HS-27A (cell line): Measurements from ENCODE around the gene TIGD1.

ENCODE experiments used
- DNase-seq: peaks from one replicate; pipeline ENCODE4 v3.0.0-alpha.2; 2012; ENCODE audit warnings: low read depth, missing footprints

The TIGD1 gene

GRCh38 chr2:232550354-232551249 is at the start of gene TIGD1, which contains the start of gene EIF4E2:
TIGD1 (minus strand) TSS chr2:232550557; CDS start chr2:232549882, 675 bp downstream.
EIF4E2 (plus strand) TSS chr2:232550689; CDS start chr2:232550725, 36 bp downstream.
- peak; percentile 54 for DNase-seq

GRCh38 chr2:232598293-232598692 is 47.9 kb upstream of the TIGD1 start:
- DNase-seq: no peak

- DNase-seq: no peak
Measured at GRCh38 chr2:232597362-232598079, 47.2 kb upstream of the TIGD1 start.

- DNase-seq: no peak
Measured at GRCh38 chr2:232593982-232594381, 43.6 kb upstream of the TIGD1 start.

- no peak for DNase-seq
Measured at GRCh38 chr2:232592772-232593395, 42.5 kb upstream of the TIGD1 start.

GRCh38 chr2:232588680-232589585 is 38.6 kb upstream of the TIGD1 start:
- no peak for DNase-seq

- no peak for DNase-seq
Measured at GRCh38 chr2:232588031-232588430, 37.7 kb upstream of the TIGD1 start.

- no peak for DNase-seq
Measured at GRCh38 chr2:232587512-232587911, 37.2 kb upstream of the TIGD1 start.

- DNase-seq: no peak
Measured at GRCh38 chr2:232586943-232587505, 36.7 kb upstream of the TIGD1 start.

GRCh38 chr2:232584238-232584637 is 33.9 kb upstream of the TIGD1 start:
- DNase-seq: no peak

- DNase-seq: no peak
Measured at GRCh38 chr2:232581725-232582124, 31.4 kb upstream of the TIGD1 start.

GRCh38 chr2:232580648-232580981 is 30.3 kb upstream of the TIGD1 start:
- DNase-seq: no peak

- no peak for DNase-seq
Measured at GRCh38 chr2:232578626-232579025, 28.3 kb upstream of the TIGD1 start.

GRCh38 chr2:232577841-232578240 is 27.5 kb upstream of the TIGD1 start:
- no peak for DNase-seq

GRCh38 chr2:232576995-232577394 is 26.6 kb upstream of the TIGD1 start:
- no peak for DNase-seq

- no peak for DNase-seq
Measured at GRCh38 chr2:232575404-232575746, 25.0 kb upstream of the TIGD1 start.

GRCh38 chr2:232574674-232575403 is 24.5 kb upstream of the TIGD1 start:
- DNase-seq: no peak

- DNase-seq: no peak
Measured at GRCh38 chr2:232573771-232574435, 23.5 kb upstream of the TIGD1 start.

- no peak for DNase-seq
Measured at GRCh38 chr2:232573042-232573441, 22.7 kb upstream of the TIGD1 start.

- no peak for DNase-seq
Measured at GRCh38 chr2:232571026-232571474, 20.7 kb upstream of the TIGD1 start.
